HepG2 (cell line): ENCODE measurements around the gene LIPC. TPM values are rescaled to one million over a fixed set of nuclear protein-coding genes. Genes with fewer than 3 reads are reported as not detected.
A peak's percentile ranks its signal among the peaks of the same experiment; 100 is the strongest.

Experiments
- ATAC-seq: fragments of 200-7000 bp; cut with Tn5 transposase; 3 replicates; pipeline ENCODE4 v1.9.1; 2020; ENCODE audit warnings: mild to moderate bottlenecking, moderate library complexity
- BruUV-seq: library from RNA; stranded (reverse); fragments of 400-500 nt; replicated peaks from 2 replicates; lab custom pipeline; 2021; lab: Mats Ljungman, UMichigan
- CTCF ChIA-PET: fragments of 300-600 bp; formaldehyde crosslinking; extraction: SDS; loops from one replicate; lab custom pipeline; 2021; ENCODE audit warnings: low total read pairs, inconsistent platforms, low intra/inter-chr PET ratio; lab: Yijun Ruan, JAX
- POLR2A ChIA-PET: fragments of 350-600 bp; sonication (Branson Sonifier 250); formaldehyde crosslinking; loops from one replicate; lab custom pipeline; 2020; ENCODE audit warnings: antibody characterized with exemption, inconsistent platforms; lab: Yijun Ruan, JAX
- DNase-seq: peaks from one replicate; pipeline ENCODE4 v3.0.0-alpha.2; 2015; ENCODE audit warnings: low spot score
- FAIRE-seq: peaks from 3 replicates; lab custom pipeline; 2011; peaks lifted over from hg19 to GRCh38; lab: Jason Lieb, UNC
- H2AFZ ChIP-seq: one replicate; pipeline ENCODE4 v1.6.1; 2011; ENCODE audit warnings: low read length, inconsistent platforms
- H3K27ac ChIP-seq: fragments of 300-600 bp; 3 replicates; pipeline ENCODE4 v1.8.0; 2011; ENCODE audit warnings: mixed run types, mild to moderate bottlenecking, mixed read lengths, low read length, inconsistent platforms; ENCODE audit not compliant: insufficient read depth; ENCODE audit errors: extremely low read length
- H3K27me3 ChIP-seq, 2 experiments: fragments of 200-600 bp in 1 of 2; 2 replicates in 1 of 2; 3 replicates in 1 of 2; pipeline versions ENCODE4 v1.6.0 to v1.8.0; 2011; ENCODE audit warnings: low read length in 2 of 2, mild to moderate bottlenecking in 2 of 2, moderate library complexity in 2 of 2, inconsistent platforms in 1 of 2; ENCODE audit not compliant: insufficient read depth in 2 of 2, control insufficient read depth in 1 of 2
- H3K36me3 ChIP-seq, 2 experiments: fragments of 200-600 bp in 1 of 2; replicated peaks in 1 of 2; 2 replicates in 1 of 2; 3 replicates in 1 of 2; pipeline versions ENCODE4 v1.5.1 to v1.8.0; 2011; ENCODE audit warnings: low read length in 2 of 2, inconsistent platforms in 1 of 2; ENCODE audit not compliant: insufficient read depth in 2 of 2, control insufficient read depth in 1 of 2
- H3K4me1 ChIP-seq: 2 replicates; pipeline ENCODE4 v1.5.1; 2012; ENCODE audit warnings: low read length, inconsistent platforms; ENCODE audit not compliant: insufficient read depth
- H3K4me2 ChIP-seq: 2 replicates; pipeline ENCODE4 v1.6.0; 2011; ENCODE audit warnings: low read depth, low read length, inconsistent platforms
- H3K4me3 ChIP-seq, 3 experiments: fragments of 200-600 bp in 1 of 3; sonication (generic), shearing (Covaris generic) in 1 of 3; replicated peaks in 1 of 3; 2 replicates each; pipeline ENCODE4 v1.5.1; 2011 to 2016; ENCODE audit warnings: low read length in 3 of 3, inconsistent platforms in 2 of 3, low read depth in 2 of 3, mild to moderate bottlenecking in 2 of 3, control low read depth in 1 of 3, mixed read lengths in 1 of 3; ENCODE audit not compliant: insufficient read depth in 1 of 3
- H3K79me2 ChIP-seq: one replicate; pipeline ENCODE4 v1.6.1; 2011; ENCODE audit warnings: low read length, inconsistent platforms; ENCODE audit not compliant: insufficient read depth
- H3K9ac ChIP-seq: 2 replicates; pipeline ENCODE4 v1.6.0; 2011; ENCODE audit warnings: mild to moderate bottlenecking, low read depth, low read length, inconsistent platforms; ENCODE audit not compliant: insufficient read depth
- H3K9me3 ChIP-seq: 2 replicates; pipeline ENCODE4 v1.5.1; 2012; ENCODE audit warnings: mild to moderate bottlenecking, low read length
- H4K20me1 ChIP-seq: 2 replicates; pipeline ENCODE4 v1.6.0; 2011; ENCODE audit warnings: inconsistent platforms, mild to moderate bottlenecking, low read length, moderate library complexity; ENCODE audit not compliant: insufficient read depth
- GABPB1 ChIP-seq: IDR thresholded peaks from 2 replicates; pipeline ENCODE4 v1.6.1; 2016; ENCODE audit warnings: mild to moderate bottlenecking, missing genetic modification reagents, moderate library complexity, missing compliant biosample characterization
- HCFC1 ChIP-seq: fragments of 150-350 bp; IDR thresholded peaks from 2 replicates; pipeline ENCODE4 v1.6.1; 2014; ENCODE audit warnings: low read depth, low read length
- KLF6 ChIP-seq: IDR thresholded peaks from 2 replicates; pipeline ENCODE4 v1.8.0; 2016; ENCODE audit warnings: missing biosample characterization, missing genetic modification reagents
- NR2F6 ChIP-seq, 2 experiments: IDR thresholded peaks; 2 replicates each; pipeline ENCODE4 v1.6.1; 2016; ENCODE audit warnings: antibody characterized with exemption in 1 of 2, mild to moderate bottlenecking in 1 of 2
- PTBP1 ChIP-seq: fragments of 200-400 bp; formaldehyde crosslinking; IDR thresholded peaks from 2 replicates; pipeline ENCODE4 v1.6.1; 2018; ENCODE audit warnings: low read length, low read depth; ENCODE audit not compliant: poor library complexity, severe bottlenecking
- SMAD9 ChIP-seq: sonication (generic); formaldehyde crosslinking; IDR thresholded peaks from 2 replicates; pipeline ENCODE4 v1.5.1; 2020; ENCODE audit warnings: mild to moderate bottlenecking, missing genetic modification reagents
- ZEB1 ChIP-seq: IDR thresholded peaks from 2 replicates; pipeline ENCODE4 v1.6.1; 2012; ENCODE audit warnings: mild to moderate bottlenecking, low read depth, inconsistent platforms; ENCODE audit not compliant: insufficient replicate concordance
- ZFP37 ChIP-seq: sonication (generic); formaldehyde crosslinking; IDR thresholded peaks from 2 replicates; pipeline ENCODE4 v1.4.0; 2020; ENCODE audit warnings: missing genetic modification reagents, borderline replicate concordance
- ZNF224 ChIP-seq: sonication (generic); formaldehyde crosslinking; IDR thresholded peaks from 2 replicates; pipeline ENCODE4 v1.5.0; 2020; ENCODE audit warnings: mild to moderate bottlenecking, missing genetic modification reagents
- ZNF253 ChIP-seq: sonication (generic); formaldehyde crosslinking; IDR thresholded peaks from 2 replicates; pipeline ENCODE4 v1.8.0; 2022; ENCODE audit warnings: mild to moderate bottlenecking, missing genetic modification reagents, borderline replicate concordance
- ZNF431 ChIP-seq: sonication (generic); formaldehyde crosslinking; IDR thresholded peaks from 2 replicates; pipeline ENCODE4 v1.9.0; 2022; ENCODE audit warnings: missing genetic modification reagents, low read depth, mild to moderate bottlenecking, borderline replicate concordance
- ZNF563 ChIP-seq: sonication (generic); formaldehyde crosslinking; IDR thresholded peaks from 2 replicates; pipeline ENCODE4 v1.8.0; 2022; ENCODE audit warnings: mild to moderate bottlenecking, moderate library complexity, missing genetic modification reagents
- ZNF776 ChIP-seq: sonication (generic); formaldehyde crosslinking; IDR thresholded peaks from 2 replicates; pipeline ENCODE4 v1.4.0; 2020; ENCODE audit warnings: mild to moderate bottlenecking, missing genetic modification reagents
- WGBS: methylation state at CpG from one replicate; pipeline ENCODE4 v1.1.6; 2017; ENCODE audit warnings: low lambda C conversion rate; 5-methylcytosine and 5-hydroxymethylcytosine counted together
- in situ Hi-C: cut with HindIII; loops from 2 replicates; pipeline ENCODE4 v1.10.0; 2017; ENCODE audit warnings: low pct_unique_long_range_greater_than_20kb; ENCODE audit not compliant: extremely low pct_ligation_motif_present
- intact Hi-C: fragments of 100-400 bp; cut with micrococcal nuclease; formaldehyde crosslinking; loops from one replicate; pipeline ENCODE4 v1.10.0; 2022; ENCODE audit not compliant: unreplicated experiment
- polyA plus RNA-seq, 8 experiments: library from polyadenylated mRNA; depleted of rRNA in 3 of 8; stranded (reverse) in 7 of 8; unstranded in 1 of 8; fragments of >200 nt; fragmentation: Illumina TruSeq in 4 of 8; extraction: Trizol in 4 of 8; gene quantifications; 2 replicates each; pipeline versions ENCODE4 v1.2.1 to v1.2.3, GENCODE V29; 2011 to 2016; ENCODE audit warnings: low read depth in 4 of 8, missing spikeins in 1 of 8, mixed read lengths in 1 of 8; ENCODE audit not compliant: insufficient read depth in 1 of 8
- total RNA-seq, 5 experiments: library from RNA; depleted of rRNA; stranded (reverse); fragments of >200 nt; fragmentation: Illumina TruSeq; extraction: Trizol; gene quantifications; 2 replicates each; pipeline ENCODE4 v1.2.3, GENCODE V29; 2016; ENCODE audit warnings: low read depth in 1 of 5
- TF ChIP-seq, protein P1 (sequence below): sonication (generic); formaldehyde crosslinking; IDR thresholded peaks from 2 replicates; pipeline ENCODE4 v1.5.1; 2020; ENCODE audit warnings: missing genetic modification reagents, mild to moderate bottlenecking, borderline replicate concordance
- TF ChIP-seq, protein P2 (sequence below): sonication (generic); formaldehyde crosslinking; IDR thresholded peaks from 2 replicates; pipeline ENCODE4 v1.4.0; 2020; ENCODE audit warnings: missing genetic modification reagents
- TF ChIP-seq, protein P3 (sequence below): IDR thresholded peaks from 2 replicates; pipeline ENCODE4 v1.6.1; 2012; ENCODE audit warnings: low read length, improper control_type of control experiment

LIPC gene
- total and polyA plus RNA-seq, 2 of the 13 experiments (the other 11 are each of a cell fraction or from before 2014, with no cell fraction given), result 26.0 to 38.0 TPM

DNA sequence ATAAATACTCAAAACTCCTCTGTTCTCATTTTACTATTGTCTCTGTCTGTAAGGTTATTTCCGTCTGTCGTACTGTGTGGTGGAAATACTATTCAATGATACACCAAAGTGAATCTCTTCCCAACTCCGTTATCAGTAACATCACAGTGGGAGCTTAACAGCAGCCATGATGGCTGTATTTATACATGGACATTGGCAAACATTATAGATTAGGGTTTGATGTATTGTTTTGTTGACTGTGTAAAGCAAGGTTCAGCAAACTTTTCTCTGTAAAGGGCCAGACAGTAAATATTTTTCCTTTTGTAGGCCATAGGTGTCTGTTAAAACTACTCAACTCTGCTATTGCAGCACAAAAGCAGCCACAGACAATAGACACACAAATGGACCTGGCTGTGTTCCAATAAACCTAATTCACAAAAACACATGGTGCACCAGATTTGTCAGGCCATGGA, 23.2 kb downstream of the LIPC start (continued):
- no peak for TF ChIP-seq ZNF431 (CRISPR knock-in tag)
- no peak for TF ChIP-seq ZFP37 (CRISPR knock-in tag)
- TF ChIP-seq ZNF253 (CRISPR knock-in tag), result no peak
- TF ChIP-seq ZEB1, result no peak
- no peak for TF ChIP-seq ZNF224 (CRISPR knock-in tag)
- no peak for TF ChIP-seq PTBP1

DNA sequence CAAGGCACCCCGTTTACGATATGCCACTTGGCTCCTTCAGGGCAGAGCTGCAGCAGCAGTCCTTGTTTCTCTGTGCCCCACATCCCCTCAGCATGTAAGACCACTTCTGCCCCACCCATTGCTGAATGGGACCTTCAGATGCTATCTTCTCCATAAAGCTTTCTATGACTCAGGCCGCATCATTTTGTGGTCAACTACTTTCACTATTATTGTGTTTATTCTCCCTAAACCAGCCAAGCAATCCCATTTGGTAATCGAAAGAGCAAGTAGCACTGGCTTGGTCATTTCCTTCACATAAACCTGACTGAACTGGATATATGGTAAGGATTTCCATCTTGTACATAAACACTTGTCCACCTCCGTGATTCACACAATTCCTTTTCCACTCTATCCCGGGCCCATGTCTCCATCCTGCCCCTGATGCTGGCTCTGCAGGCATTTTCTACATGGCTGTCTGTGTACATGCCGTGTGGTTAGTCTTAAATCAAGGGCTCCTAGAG, 25.7 kb downstream of the LIPC start:
- no peak overlapping the region for H3K27ac ChIP-seq
- in situ Hi-C loops, result no loop called here

More for the DNA sequence above, 25.7 kb downstream of the LIPC start:
- H4K20me1 ChIP-seq, result no peaks in the 10 kb centered on the region
- no peak overlapping the region for H2AFZ ChIP-seq
- 84% methylated on average over 7 of the region's 7 CpGs for WGBS
- no peak for TF ChIP-seq KLF6
- TF ChIP-seq, protein P1, sequence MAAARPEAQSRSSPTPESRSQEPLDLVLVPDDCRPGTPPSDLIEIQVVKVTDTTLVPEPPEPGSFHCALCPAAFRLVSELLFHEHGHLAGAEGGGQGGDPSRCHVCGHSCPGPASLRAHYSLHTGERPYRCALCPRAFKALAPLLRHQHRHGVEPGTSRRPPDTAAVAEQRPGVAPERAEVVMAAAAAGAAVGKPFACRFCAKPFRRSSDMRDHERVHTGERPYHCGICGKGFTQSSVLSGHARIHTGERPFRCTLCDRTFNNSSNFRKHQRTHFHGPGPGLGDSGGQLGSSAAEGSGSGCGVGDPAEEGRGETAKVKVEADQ (CRISPR knock-in tag), result no peak
- TF ChIP-seq, protein P2, sequence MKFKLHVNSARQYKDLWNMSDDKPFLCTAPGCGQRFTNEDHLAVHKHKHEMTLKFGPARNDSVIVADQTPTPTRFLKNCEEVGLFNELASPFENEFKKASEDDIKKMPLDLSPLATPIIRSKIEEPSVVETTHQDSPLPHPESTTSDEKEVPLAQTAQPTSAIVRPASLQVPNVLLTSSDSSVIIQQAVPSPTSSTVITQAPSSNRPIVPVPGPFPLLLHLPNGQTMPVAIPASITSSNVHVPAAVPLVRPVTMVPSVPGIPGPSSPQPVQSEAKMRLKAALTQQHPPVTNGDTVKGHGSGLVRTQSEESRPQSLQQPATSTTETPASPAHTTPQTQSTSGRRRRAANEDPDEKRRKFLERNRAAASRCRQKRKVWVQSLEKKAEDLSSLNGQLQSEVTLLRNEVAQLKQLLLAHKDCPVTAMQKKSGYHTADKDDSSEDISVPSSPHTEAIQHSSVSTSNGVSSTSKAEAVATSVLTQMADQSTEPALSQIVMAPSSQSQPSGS, result no peak
- TF ChIP-seq, protein P3, sequence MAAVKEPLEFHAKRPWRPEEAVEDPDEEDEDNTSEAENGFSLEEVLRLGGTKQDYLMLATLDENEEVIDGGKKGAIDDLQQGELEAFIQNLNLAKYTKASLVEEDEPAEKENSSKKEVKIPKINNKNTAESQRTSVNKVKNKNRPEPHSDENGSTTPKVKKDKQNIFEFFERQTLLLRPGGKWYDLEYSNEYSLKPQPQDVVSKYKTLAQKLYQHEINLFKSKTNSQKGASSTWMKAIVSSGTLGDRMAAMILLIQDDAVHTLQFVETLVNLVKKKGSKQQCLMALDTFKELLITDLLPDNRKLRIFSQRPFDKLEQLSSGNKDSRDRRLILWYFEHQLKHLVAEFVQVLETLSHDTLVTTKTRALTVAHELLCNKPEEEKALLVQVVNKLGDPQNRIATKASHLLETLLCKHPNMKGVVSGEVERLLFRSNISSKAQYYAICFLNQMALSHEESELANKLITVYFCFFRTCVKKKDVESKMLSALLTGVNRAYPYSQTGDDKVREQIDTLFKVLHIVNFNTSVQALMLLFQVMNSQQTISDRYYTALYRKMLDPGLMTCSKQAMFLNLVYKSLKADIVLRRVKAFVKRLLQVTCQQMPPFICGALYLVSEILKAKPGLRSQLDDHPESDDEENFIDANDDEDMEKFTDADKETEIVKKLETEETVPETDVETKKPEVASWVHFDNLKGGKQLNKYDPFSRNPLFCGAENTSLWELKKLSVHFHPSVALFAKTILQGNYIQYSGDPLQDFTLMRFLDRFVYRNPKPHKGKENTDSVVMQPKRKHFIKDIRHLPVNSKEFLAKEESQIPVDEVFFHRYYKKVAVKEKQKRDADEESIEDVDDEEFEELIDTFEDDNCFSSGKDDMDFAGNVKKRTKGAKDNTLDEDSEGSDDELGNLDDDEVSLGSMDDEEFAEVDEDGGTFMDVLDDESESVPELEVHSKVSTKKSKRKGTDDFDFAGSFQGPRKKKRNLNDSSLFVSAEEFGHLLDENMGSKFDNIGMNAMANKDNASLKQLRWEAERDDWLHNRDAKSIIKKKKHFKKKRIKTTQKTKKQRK, result no peak
- no peak for TF ChIP-seq ZNF563 (CRISPR knock-in tag)
- no peak for TF ChIP-seq SMAD9 (CRISPR knock-in tag)
- TF ChIP-seq ZNF776, result no peak
- TF ChIP-seq GABPB1, result no peak
- no peak for TF ChIP-seq NR2F6 (IDR thresholded peaks at IDR 0.05)
- TF ChIP-seq NR2F6 (CRISPR knock-in tag; IDR thresholded peaks at IDR 0.05), result no peak
- TF ChIP-seq HCFC1, result no peak
- peaks cover 67% of the 10 kb centered on the region for H3K4me1 ChIP-seq
- no peaks in the 10 kb centered on the region for H3K9me3 ChIP-seq
- no peak for ATAC-seq
- no peaks in the 10 kb centered on the region for H3K36me3 ChIP-seq
- no peaks in the 10 kb centered on the region for H3K27me3 ChIP-seq
- H3K79me2 ChIP-seq, result no peaks in the 10 kb centered on the region
- DNase-seq, result no peak
- H3K4me2 ChIP-seq, result 0 out of 2 replicates have a peak overlapping the region, but pooled peaks have one; percentile 13
- CTCF ChIA-PET, result no interaction called here
- intact Hi-C loops, result no loop called here
- POLR2A ChIA-PET, result interaction anchor here (1.9 to 4.9 kb wide), 2 partner anchors 11 to 19 kb away, joined by 13 to 49 read pairs; no protein-coding TSS in a partner anchor
- no peak overlapping the region for H3K4me3 ChIP-seq
- FAIRE-seq, result no peak
- BruUV-seq, result no TSS peak
- H3K9ac ChIP-seq, result no peak overlapping the region
